SK-N-DZ (cell line): ENCODE results near the gene ZFP91.

Experiments used
- DNase-seq: peaks from one replicate; pipeline ENCODE4 v3.0.0-alpha.2; 2015; ENCODE audit warnings: low spot score

The ZFP91 gene

GRCh38 chr11:58582437-58582836, 3.6 kb downstream of the ZFP91 start:
- no peak for DNase-seq

- no peak for DNase-seq
Observed at GRCh38 chr11:58586998-58587397, 8.1 kb downstream of the ZFP91 start.

- DNase-seq = no peak
Observed at GRCh38 chr11:58591659-58592058, 12.8 kb downstream of the ZFP91 start.

GRCh38 chr11:58592760-58593472, 14.1 kb downstream of the ZFP91 start:
- DNase-seq = no peak

- DNase-seq = no peak
Observed at GRCh38 chr11:58594826-58595225, 16.0 kb downstream of the ZFP91 start.

GRCh38 chr11:58596621-58597020, 17.8 kb downstream of the ZFP91 start:
- DNase-seq = no peak

GRCh38 chr11:58597486-58598144, 18.8 kb downstream of the ZFP91 start:
- no peak for DNase-seq

- no peak for DNase-seq
Observed at GRCh38 chr11:58600510-58600909, 21.6 kb downstream of the ZFP91 start.

GRCh38 chr11:58606930-58607714, 28.3 kb downstream of the ZFP91 start:
- no peak for DNase-seq

- DNase-seq = no peak
Observed at GRCh38 chr11:58608331-58608730, 29.5 kb downstream of the ZFP91 start.

GRCh38 chr11:58609723-58610122, 30.9 kb downstream of the ZFP91 start:
- DNase-seq = no peak

- no peak for DNase-seq
Observed at GRCh38 chr11:58613228-58613627, 34.4 kb downstream of the ZFP91 start.

- DNase-seq = no peak
Observed at GRCh38 chr11:58615559-58615958, 36.7 kb downstream of the ZFP91 start.

- DNase-seq = no peak
Observed at GRCh38 chr11:58616594-58616993, 37.7 kb downstream of the ZFP91 start.

- no peak for DNase-seq
Observed at GRCh38 chr11:58617976-58618557, 39.2 kb downstream of the ZFP91 start.

- DNase-seq = no peak
Observed at GRCh38 chr11:58621586-58622262, 42.9 kb downstream of the ZFP91 start.

GRCh38 chr11:58622344-58622743, 43.5 kb downstream of the ZFP91 start, which contains the start of gene CNTF:
CNTF (plus strand) TSS chr11:58622665; CDS start chr11:58622753, 88 bp downstream.
- no peak for DNase-seq

- no peak for DNase-seq
Observed at GRCh38 chr11:58625086-58625485, 46.2 kb downstream of the ZFP91 start.

- DNase-seq = no peak
Observed at GRCh38 chr11:58625826-58626460, 47.1 kb downstream of the ZFP91 start.

- no peak for DNase-seq
Observed at GRCh38 chr11:58626934-58627483, 48.1 kb downstream of the ZFP91 start.

GRCh38 chr11:58628446-58628845, 49.6 kb downstream of the ZFP91 start:
- DNase-seq = no peak
